ENCODE data around the gene GRIA3.

GRCh38 chrX:123188081-123188480, 4.0 kb downstream of the GRIA3 start:
- TF ChIP-seq EP300 (IDR thresholded peaks at IDR 0.05; ENCODE audit: borderline replicate concordance in 1 of 2, low read depth in 1 of 2, low read length in 1 of 2) = no peak
- TF ChIP-seq CTCF (IDR thresholded peaks at IDR 0.05) = no peak
- no peak for TF ChIP-seq MAX (IDR thresholded peaks at IDR 0.05; ENCODE audit: low read depth)
- TF ChIP-seq FOXM1 (IDR thresholded peaks at IDR 0.05; ENCODE audit: low read depth) = no peak
- TF ChIP-seq NFIC (IDR thresholded peaks at IDR 0.05; ENCODE audit: borderline replicate concordance) = no peak
- no peak for TF ChIP-seq NRF1 (IDR thresholded peaks at IDR 0.05; ENCODE audit: low read depth, low read length)
- TF ChIP-seq REST (IDR thresholded peaks at IDR 0.05; ENCODE audit: low read depth, low read length) = no peak
- TF ChIP-seq SIN3A (IDR thresholded peaks at IDR 0.05; ENCODE audit: borderline replicate concordance, low read depth, low read length) = no peak
- TF ChIP-seq TAF1 (IDR thresholded peaks at IDR 0.05; ENCODE audit: borderline replicate concordance, low read depth, low read length) = no peak
- TF ChIP-seq JUND (IDR thresholded peaks at IDR 0.05) = no peak
- no peak for TF ChIP-seq FOXJ3 (CRISPR knock-in tag; IDR thresholded peaks at IDR 0.05)
